HUDEP-2 (cell line): ENCODE results near the gene FBXO31.
"Not testable (repeated sequence)": the region's sequence is repeated elsewhere in the genome, so short reads cannot be mapped to it uniquely, and the experiment has no call there.

ENCODE experiments used
- DNase-seq, 76 experiments: peaks; one replicate each; lab custom pipeline; 2025; ENCODE audit not compliant: unreplicated experiment in 76 of 76; lab: John Stamatoyannopoulos, UW

Gene FBXO31

DNA sequence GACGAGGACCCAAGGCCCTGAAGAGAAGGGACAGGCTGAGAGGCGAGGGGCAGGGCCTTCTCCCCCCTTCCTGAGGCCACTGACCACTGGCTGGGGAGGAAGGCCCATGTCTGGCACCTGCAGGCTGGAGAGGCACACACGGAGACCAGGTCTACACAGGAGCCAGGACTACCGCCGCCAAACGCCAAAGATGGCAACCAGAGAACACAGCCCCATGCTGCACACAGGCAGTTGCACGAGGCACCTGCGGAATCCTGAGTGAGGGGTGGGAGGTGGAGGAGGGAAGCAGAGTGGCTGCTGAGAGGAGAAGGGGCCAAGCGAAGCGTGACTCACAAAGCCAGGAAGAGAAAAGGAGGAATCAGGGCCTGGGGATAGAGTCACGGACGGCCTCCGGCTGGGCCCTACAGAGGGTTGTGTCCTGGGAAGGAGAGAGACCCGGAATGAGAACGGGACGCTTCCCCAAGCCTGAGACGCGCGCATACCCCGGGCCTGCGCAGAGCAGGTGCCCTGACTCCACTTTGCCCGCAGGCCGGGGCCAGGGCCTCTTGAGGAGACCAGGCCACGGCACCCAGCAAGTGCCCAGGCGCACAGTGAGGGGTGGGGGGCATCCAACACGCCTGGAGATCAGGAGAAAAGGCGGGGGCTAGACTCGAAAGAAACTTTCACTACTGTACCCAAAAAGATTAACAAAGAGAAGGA, 37.7 kb downstream of the FBXO31 start:
- no peak for DNase-seq

DNA sequence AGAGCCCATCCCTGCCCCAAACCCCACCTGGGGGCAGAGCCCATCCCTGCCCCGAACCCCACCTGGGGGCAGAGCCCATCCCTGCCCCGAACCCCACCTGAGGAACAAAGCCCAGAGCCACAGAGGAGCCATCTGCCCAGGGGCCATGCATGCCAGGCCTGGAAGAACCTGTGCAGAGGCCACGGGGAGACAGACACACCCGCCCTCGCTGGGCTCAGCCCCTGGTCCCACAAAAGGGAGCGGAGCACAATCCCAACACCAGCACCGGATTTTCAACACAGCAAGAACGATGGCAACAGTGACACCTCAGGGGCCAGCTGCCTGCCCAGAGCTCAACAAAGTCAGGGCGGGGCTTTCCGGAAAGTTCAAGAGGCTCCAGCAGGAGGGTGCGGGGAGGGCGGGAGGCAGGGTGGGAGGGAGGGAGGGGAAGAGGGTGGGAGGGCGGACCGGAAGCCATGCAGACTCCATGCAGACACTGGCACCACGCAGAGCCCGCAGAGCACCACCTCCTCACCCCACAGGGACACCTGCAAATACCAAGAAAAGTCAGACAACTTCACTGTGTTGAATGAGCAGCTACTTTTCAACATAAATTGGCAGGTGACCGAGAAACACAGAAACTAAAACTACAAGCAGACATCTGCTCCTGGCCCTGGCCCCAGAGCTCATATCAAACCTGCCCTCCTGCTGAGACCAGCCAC, 38.5 kb downstream of the FBXO31 start:
- DNase-seq: no peak

DNA sequence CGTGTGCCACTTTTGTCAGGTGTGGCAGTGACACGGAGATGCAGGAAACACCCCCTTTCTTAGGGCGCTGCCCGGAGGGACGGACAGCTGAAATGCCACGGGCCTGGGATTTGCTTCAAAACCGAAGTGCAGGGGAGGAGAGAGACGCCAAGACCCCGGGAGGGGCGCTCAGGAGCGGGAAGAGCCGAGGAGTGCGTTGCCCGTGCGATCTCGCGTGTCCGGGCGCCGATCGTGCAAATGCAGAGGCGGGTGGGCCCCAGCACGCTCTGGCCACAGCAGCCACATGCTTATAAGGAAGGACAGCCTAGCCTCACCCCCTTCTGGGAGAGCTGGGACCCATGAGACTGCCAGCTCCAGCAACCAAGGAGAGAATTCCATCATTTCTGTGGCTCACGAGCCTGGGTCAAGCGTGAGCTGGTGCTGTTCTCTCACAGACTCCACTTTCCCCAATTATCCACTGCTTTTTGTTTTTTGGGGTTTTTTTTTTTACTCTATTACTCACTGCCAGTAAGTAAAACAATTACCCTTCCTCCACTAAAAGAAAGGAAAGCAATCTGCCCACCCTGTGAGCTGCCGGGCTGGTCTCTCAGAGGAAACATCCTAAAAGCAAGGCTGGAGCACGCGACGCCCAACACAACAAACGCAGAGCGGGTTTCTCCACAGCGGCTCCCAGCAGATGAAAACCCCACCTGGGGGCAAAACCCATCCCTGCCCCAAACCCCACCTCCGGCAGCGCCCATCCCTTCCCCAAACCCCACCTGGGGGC, 39.2 kb downstream of the FBXO31 start:
- no peak for DNase-seq

DNA sequence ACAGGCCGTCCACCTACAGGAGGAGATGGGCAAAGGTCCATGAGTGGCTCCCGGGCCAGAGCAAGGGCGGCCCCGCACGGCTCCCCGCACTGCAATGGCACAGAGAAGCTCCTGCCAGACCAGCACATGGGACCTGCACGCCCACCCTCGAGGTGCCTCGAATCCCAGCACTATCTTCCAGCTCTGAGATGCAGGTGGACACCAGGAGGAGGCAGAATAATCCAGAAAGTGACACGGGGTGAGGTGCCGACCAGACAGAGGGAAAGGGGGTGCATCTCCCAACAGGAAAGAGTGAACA, 39.9 kb downstream of the FBXO31 start:
- DNase-seq: no peak

DNA sequence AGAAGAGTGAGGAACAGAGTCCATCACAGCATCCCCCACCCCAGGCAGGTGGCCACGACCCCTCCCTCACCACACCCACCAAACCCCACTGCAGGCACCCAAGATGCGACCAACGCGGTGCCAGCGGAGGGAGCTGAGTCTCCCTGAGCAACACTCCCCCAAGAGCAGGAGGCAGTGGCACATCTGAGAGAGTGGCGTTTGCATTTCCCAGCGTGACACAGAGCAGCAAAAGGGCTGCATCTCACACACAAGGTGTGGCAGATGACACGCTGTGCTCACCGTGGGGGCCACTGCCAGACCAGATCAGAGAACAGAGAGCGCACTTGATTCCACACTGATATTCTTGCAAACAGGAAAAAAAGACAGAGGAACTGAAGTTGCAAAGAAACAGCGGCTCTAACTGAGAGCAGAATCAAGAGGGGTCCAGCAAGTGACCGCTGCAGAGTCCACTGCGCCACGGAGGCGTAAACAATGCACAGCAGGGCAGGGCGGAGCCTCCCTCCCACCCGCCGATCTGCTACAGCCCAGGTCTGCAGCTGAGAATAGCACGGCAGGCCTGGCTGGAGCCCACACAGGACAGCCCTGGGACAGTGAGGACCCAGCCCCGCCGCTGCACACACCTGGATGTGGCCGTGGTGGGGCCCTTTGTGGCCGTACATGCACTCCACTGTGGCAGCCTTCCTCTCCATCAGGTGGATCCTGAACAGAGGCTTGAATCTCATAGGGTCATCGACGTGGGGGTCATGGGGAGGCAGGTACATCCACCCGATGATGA, 40.4 kb downstream of the FBXO31 start:
- DNase-seq: no peak

DNA sequence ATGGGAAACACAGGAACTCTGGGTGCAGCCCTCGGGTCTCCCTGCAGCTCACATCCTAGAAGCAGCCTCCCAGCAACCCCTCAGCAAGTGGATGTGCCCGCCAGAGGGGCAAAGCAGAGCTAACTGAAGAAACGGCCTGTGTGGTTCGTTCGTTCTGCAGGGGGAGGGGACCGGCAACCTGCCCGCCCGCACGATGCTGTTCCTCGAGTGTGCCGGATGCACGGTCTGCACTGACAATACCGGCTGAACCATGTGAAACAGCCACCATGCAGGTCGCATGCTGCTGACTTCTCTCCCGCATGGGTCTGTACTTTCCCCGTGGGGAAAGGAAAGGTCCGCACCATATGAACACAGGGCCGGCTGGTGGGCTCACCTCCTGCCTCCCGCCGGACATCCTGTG, 41.1 kb downstream of the FBXO31 start:
- DNase-seq: no peak

DNA sequence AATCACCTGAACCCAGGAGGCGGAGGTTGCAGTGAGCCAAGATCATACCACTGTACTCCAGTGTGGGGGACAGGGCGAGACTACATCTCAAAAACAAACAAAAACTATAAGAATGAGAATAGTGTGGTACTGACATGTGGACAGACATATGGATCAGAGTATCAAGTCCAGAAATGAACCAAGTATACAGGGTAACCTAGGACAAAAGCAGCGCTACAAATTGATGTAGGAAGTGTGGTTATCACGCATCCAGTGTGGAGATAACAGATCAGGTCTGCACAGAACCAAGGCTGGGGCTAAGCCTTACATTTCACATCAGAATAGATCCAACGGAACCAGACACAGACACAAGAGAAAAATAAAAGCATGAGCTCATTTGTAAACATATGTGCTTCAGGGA, 43.4 kb downstream of the FBXO31 start:
- DNase-seq: no peak

DNA sequence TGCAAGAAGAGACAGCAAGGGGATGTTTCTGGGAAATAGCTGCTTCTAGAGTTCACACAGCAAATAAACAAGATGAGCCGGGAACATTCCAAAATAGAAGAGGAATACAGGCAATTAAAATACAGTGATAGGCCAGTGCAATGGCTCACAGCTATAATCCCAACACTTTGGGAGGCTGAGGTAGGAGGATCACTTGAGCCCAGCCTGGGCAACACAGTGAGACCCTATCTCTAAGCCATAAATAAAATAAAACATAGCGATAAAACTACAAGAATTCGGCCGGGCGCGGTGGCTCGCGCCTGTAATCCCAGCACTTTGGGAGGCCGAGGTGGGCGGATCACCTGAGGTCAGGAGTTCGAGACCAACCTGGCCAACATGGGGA, 43.9 kb downstream of the FBXO31 start:
- DNase-seq: not testable (repeated sequence)

DNA sequence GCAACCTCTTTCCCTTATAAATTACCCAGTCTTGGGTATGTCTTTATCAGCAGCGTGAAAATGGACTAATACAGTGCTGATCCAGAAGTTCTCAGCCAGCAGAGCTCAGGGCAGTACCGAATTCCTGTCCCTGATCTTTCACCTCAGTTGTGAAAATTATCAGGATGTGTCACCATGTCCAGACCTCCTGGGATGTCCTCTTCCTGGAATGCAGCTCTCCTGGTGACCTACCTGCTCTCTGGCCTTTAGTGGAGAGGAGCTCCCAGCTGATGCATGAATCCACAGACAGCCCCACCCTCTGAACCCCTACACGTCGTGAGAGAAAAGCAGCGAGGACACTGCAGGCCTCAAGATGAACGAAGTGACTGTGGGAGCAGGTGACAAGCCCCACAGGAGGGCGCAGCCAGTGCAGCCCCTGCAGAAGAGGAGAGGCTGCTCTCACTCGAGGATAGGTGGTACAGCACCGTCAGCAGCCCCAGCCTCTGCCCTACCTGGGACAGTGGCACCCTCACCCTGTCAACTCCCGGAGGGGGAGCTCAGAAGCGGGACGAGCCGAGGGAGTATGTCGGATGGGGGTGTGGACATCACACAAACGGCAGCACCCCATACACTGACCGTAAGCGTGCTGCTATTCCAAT, 44.4 kb downstream of the FBXO31 start:
- no peak for DNase-seq

DNA sequence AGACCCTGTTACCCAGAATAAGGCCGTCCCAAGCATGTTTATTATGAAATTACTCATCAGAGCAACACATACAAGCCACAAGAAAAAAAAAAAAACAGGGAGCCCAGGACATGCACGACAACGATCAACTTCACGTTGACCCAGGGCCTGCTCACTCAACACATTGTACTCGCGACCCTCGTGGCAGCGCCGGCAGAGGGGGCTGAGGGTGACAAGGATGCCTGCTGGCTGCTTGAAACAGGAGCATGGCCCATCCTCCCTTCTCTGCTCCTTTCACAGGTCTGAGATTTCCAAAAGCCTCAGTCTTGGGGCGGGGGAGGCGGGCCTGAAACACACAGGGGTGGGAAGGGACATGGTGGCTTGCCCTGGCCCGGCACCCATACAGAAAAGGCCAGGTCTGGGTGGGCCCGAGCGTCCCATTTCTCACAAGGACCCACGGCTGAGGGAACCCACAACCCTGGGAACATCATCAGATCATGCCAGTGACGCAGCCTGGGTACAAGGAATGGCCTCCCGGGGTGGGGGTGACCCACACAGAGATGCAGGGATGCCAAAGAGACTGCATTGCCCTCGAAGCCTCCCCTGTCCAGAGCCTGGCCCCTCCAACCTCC, 45.3 kb downstream of the FBXO31 start:
- no peak for DNase-seq

DNA sequence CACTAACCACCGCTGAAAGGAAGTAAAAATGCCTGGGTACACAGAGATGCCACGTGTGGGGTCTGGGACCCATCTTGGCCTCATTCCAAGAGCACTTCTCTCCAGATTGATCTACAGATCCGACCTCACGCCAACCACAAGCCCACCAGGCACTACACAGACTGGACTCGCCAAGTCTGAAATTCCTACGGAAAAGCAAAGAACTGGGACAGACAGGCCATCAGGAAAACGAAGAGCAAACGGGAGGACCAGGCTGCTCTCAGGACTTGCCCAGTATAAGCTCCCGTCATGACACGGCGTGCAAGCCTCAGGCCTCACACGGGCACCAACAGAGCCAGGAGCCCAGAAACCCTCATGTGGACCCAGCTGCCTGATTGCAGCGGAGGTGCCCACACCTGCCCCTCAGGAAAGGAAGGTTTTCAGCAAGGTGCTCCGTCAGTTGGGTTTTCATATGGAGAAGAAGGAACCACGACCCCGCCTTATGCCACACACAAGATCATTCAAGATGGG, 46.3 kb downstream of the FBXO31 start:
- DNase-seq: no peak

DNA sequence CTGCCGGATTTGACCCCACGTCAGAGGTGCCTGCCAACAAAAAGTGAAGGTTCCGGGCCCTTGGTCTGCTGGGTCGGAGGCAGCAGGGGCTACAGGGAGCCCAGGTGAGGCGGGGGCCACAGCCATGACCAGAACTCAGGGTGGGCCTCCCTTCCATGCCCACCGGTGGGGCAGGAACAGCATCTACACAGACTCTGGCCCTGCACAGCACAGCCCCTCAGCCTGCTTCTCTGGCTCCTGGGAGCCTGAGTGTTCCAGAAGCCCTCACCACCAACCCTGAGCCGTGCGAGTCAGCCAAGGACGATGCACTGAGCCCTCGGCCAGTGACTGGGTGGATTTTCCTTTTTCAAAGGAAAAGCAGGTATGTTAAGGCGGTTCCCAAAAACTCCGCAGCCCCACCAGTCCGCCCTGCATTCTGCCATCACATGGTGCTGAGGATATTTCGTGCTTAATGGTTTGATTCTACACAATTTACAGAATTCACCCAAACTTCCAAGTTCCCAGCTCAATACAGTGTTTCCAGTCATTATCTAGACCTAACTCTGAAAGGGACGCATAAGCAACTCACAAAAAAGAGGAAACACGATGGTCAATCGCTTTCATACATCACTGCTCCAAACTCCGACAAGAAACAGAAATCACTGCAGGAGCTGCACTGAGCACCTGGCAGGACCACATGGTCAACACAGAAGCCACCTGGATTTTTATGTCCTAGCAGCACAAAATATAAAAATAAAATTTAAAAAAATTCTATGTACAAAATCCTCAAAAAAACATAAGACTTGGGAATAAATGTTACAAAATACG, 46.9 kb downstream of the FBXO31 start:
- DNase-seq: no peak

DNA sequence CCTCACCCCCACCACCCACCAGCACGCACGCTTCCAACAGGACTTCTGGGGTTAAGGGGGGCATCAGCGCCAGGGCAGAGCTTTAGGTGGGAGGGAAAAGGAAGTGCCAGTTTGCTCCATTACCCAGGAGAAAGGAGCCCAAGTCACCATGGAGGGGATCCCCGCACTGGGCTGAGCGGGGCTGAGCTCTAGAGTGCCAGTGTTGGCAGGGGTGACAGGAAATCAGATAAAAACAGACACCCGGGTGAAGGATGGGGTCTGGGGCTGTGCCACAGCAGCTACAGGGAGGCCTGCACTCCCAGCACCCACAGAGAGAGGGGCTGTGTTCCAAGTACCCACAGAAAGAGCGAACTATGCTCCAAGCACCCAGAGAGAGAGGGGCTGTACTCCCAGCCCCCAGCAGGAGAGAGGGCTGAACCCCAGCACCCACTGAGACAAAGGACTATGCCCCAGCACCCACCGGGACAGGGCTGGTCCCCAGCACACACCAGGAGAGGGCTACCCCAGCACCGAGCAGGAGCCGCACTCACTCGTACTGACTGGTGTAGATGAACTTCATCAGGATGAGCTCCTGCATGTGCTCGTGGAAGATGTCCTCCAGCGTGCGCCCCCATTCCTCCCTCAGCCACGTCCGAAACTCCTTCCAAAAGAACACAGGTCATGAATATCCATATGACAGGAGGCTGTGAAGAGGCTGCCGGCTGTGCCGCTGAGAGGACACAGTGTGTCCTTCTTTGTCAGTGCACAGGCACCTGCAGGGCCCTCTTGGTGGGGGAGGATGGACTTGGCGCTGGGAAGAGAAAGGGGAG, 47.7 kb downstream of the FBXO31 start:
- DNase-seq: no peak

DNA sequence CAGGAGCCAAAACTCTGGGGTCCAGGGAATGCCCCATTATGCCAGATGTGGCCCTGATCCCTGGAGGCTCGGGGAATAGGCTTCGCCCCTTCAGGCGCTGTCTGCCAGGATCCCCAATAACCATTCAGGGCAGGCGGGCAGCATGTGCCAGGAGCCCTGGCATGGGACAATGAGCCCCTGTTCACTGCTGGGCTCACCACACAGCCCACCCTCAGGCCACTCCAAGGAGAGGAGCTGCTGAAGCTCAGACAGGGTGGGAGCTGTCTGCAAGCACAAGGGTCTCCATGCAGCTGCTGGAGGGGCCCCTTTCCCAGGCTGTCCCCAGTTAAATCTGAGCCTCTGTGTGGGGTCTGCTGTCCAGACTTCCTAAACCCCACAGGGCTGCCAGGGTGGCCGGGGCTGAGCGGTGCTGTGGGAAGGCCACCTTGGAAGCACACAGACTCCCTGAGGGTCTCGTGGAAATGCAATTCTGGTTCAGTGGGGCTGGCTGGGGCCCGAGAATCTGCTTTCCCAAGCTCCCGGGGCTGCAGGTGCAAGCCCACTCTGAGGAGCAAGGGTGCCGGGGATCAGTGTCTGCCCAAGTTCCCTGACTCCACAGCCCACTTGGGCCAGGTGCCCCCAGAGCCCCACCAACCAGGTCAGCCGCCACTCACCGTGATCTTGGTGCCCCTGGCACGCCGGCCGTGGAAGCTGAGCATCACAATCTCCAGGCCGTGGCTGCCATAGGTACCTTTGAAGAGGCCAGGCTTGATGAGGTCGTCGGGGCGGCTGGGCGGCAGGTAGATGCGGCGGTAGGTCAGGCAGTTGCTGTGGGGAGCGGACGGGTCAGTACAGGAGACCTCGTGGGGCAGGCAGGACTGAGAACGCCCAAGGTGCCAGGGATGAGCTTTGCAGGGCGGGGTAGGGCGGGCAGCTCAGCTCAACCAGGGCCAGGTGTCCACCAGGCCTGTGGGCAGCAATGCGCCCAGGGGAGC, 48.6 kb downstream of the FBXO31 start:
- no peak for DNase-seq

DNA sequence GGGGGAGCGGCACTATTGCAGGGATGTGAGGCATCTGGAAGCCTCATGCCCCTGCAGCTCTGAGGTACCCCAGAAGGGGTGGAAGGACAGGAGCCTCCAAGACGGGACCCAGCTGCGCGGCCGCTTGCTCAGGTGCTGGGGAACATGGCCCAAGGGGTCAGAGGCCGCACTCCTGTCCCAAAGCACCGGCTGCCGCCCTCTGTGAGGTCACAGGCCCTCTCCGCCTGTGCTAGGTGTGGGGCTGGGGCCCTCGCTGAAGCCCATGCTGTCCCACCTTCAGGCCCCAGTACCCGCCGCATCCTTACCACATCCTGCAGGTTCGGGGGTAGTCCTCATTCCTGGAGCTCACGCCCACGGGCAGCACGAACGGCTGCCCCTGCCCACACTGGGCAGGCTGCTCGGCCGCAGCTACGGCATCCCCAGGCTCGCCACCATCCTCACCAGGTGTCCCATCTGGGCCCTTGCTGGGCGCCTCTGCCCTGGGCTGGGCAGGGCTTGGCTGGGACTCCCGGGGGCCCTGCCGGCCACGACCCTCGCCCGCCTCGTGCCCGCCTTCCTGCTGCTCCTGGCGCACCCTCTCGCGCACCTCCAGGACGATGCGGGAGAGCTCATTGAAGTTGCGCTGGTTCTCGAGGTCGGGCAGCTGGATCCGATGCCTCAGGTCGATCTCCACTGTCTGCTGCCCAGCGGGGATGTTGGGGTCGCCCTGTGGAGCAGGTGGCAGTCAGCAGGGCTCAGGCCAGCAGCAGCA, 49.8 kb downstream of the FBXO31 start:
- no peak for DNase-seq

DNA sequence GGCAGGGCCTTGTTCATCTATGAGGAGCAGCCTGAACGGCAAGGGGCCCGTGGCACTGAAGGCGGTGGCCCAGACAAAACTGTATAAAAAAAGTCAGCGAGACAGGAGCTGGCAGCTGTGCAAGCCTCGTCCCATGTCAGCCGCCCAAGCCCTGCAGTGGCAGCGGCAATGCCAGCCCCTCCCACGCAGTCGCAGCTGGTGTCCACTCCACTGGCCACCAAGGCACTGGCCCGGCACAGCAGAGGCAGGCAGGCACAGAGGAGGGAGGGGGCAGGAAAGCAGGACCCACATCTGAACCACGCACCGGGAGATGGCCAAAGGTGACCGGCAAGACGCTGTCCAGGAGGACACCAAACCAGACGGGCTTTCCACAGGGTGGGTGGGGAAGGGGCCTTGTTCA, 50.5 kb downstream of the FBXO31 start:
- no peak for DNase-seq

DNA sequence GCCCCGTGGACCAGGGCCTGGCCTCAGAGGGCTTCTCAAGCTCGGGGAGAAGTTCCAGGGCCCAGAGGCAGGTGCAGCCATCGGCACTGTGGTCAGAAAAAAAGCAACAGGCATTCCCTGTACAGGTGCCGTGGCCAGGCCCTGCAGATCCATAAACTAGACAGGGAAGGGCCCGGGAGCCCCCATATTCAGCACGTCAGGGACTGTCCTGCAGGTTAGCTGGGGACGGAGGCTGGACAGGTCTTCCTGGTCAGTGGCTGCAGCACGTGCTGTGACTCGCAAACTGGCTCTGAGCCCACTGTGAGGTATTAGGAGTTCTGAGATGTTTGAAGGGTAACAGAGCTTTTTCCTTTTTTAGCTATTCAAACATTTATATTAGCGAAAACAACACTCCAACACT, 51.4 kb downstream of the FBXO31 start:
- DNase-seq: no peak
